SU-DHL-6 (cell line): ENCODE data around the gene PARN.

Experiments used
- H2AFZ ChIP-seq: fragments of 200-600 bp; sonication (generic); 2 replicates; pipeline ENCODE4 v1.6.1; 2014; ENCODE audit warnings: low read depth, mild to moderate bottlenecking, moderate library complexity, mixed read lengths, antibody characterized with exemption, low read length; ENCODE audit not compliant: severe bottlenecking
- H3F3A ChIP-seq: fragments of 200-600 bp; shearing (Covaris generic); 2 replicates; pipeline ENCODE4 v1.6.0; 2016; ENCODE audit warnings: antibody characterized with exemption, mild to moderate bottlenecking; ENCODE audit not compliant: insufficient read depth
- H3K27ac ChIP-seq: fragments of 200-600 bp; sonication (generic); 2 replicates; pipeline ENCODE4 v1.5.1; 2016; ENCODE audit warnings: low read depth, mild to moderate bottlenecking, low read length, moderate library complexity, mixed read lengths
- H3K27me3 ChIP-seq: fragments of 200-600 bp; sonication (generic), shearing (Covaris generic); 2 replicates; pipeline ENCODE4 v1.6.0; 2014; ENCODE audit warnings: mild to moderate bottlenecking, low read length
- H3K36me3 ChIP-seq: fragments of 200-600 bp; sonication (generic); 2 replicates; pipeline ENCODE4 v1.6.1; 2014; ENCODE audit warnings: mild to moderate bottlenecking, low read length, mixed read lengths
- H3K4me2 ChIP-seq: fragments of 300-600, 200-600 bp; shearing (Covaris generic), sonication (generic); 2 replicates; pipeline ENCODE4 v1.6.0; 2014; ENCODE audit warnings: low read length, low read depth, mild to moderate bottlenecking; ENCODE audit not compliant: poor library complexity, severe bottlenecking
- H3K4me3 ChIP-seq: fragments of 200-600 bp; sonication (generic); 2 replicates; pipeline ENCODE4 v1.5.1; 2014; ENCODE audit warnings: antibody characterized with exemption, low read length, mild to moderate bottlenecking, mixed read lengths; ENCODE audit not compliant: insufficient read depth, poor library complexity, severe bottlenecking
- H3K79me2 ChIP-seq: fragments of 200-600 bp; sonication (generic); 2 replicates; pipeline ENCODE4 v1.6.1; 2014; ENCODE audit warnings: mild to moderate bottlenecking, low read length, moderate library complexity; ENCODE audit not compliant: insufficient read depth
- H3K9ac ChIP-seq: fragments of 200-600 bp; sonication (generic); 2 replicates; pipeline ENCODE4 v1.7.0; 2014; ENCODE audit warnings: mild to moderate bottlenecking, low read length
- H3K9me2 ChIP-seq: fragments of 200-600 bp; sonication (generic); replicated peaks from 2 replicates; pipeline ENCODE4 v1.6.1; 2014; ENCODE audit warnings: low read length; ENCODE audit not compliant: insufficient read depth
- H3K9me3 ChIP-seq: fragments of 200-600 bp; sonication (generic); 2 replicates; pipeline ENCODE4 v1.6.1; 2014; ENCODE audit warnings: low read length, mixed read lengths; ENCODE audit not compliant: insufficient read depth
- H4K20me1 ChIP-seq: fragments of 200-600 bp; sonication (generic); 2 replicates; pipeline ENCODE4 v1.6.1; 2014; ENCODE audit warnings: low read depth, mild to moderate bottlenecking, antibody characterized with exemption, low read length, moderate library complexity, mixed read lengths
- CTCF ChIP-seq: fragments of 200-600 bp; sonication (generic); IDR thresholded peaks from one replicate; pipeline ENCODE4 v1.5.1; 2017; ENCODE audit warnings: antibody characterized with exemption, mild to moderate bottlenecking, low read length, moderate library complexity; ENCODE audit not compliant: insufficient read depth, poor library complexity, severe bottlenecking
- EZH2phosphoT487 ChIP-seq: fragments of 200-600 bp; sonication (generic), shearing (Covaris generic); conservative IDR thresholded peaks from 2 replicates; pipeline ENCODE4 v1.6.1; 2018; ENCODE audit warnings: mild to moderate bottlenecking, antibody characterized with exemption, low read length, moderate library complexity, mixed read lengths

Gene PARN

GRCh38 chr16:14495213-14496046 lies 134.6 kb downstream of the PARN start:
- H3K36me3 ChIP-seq, result no peaks in the 10 kb centered on the region
- peaks cover 14% of the 10 kb centered on the region for H3K79me2 ChIP-seq
- H3K4me3 ChIP-seq, result no peak overlapping the region
- no peak overlapping the region for H3K9ac ChIP-seq
- H3K27ac ChIP-seq, result no peak overlapping the region
- no peaks in the 10 kb centered on the region for H3K27me3 ChIP-seq
- no peaks in the 10 kb centered on the region for H3K9me3 ChIP-seq
- no peak overlapping the region for H2AFZ ChIP-seq
- TF ChIP-seq EZH2phosphoT487 (no peak), CTCF (no peak)
- no peak overlapping the region for H3K4me2 ChIP-seq
- H3F3A ChIP-seq, result no peaks in the 10 kb centered on the region
- H3K9me2 ChIP-seq, result no peaks in the 10 kb centered on the region
- no peaks in the 10 kb centered on the region for H4K20me1 ChIP-seq

GRCh38 chr16:14494396-14494966 lies 135.6 kb downstream of the PARN start:
- H3K9ac ChIP-seq, result no peak overlapping the region
- H3K9me3 ChIP-seq, result no peaks in the 10 kb centered on the region
- no peaks in the 10 kb centered on the region for H3F3A ChIP-seq
- H3K4me3 ChIP-seq, result no peak overlapping the region
- TF ChIP-seq CTCF (no peak), EZH2phosphoT487 (no peak)
- no peak overlapping the region for H3K4me2 ChIP-seq
- H3K79me2 ChIP-seq, result peaks cover 18% of the 10 kb centered on the region
- H3K36me3 ChIP-seq, result no peaks in the 10 kb centered on the region
- H4K20me1 ChIP-seq, result no peaks in the 10 kb centered on the region
- H3K27ac ChIP-seq, result no peak overlapping the region
- H3K9me2 ChIP-seq, result no peaks in the 10 kb centered on the region
- H2AFZ ChIP-seq, result no peak overlapping the region
- no peaks in the 10 kb centered on the region for H3K27me3 ChIP-seq

GRCh38 chr16:14493791-14494190 lies 136.3 kb downstream of the PARN start:
- Histone ChIP-seq H4K20me1 (no peaks in the 10 kb centered on the region), H2AFZ (no peak overlapping the region), H3K27ac (no peak overlapping the region), H3K79me2 (peaks cover 19% of the 10 kb centered on the region), H3K36me3 (no peaks in the 10 kb centered on the region), H3K27me3 (no peaks in the 10 kb centered on the region), H3K4me3 (no peak overlapping the region), H3F3A (no peaks in the 10 kb centered on the region), H3K9me3 (no peaks in the 10 kb centered on the region), H3K9me2 (no peaks in the 10 kb centered on the region), H3K9ac (no peak overlapping the region), H3K4me2 (no peak overlapping the region)
- TF ChIP-seq EZH2phosphoT487, result no peak
- TF ChIP-seq CTCF, result no peak
